Stimulated activated CD4-positive, alpha-beta T cell treated with anti-CD3 and anti-CD28 coated beads, Interleukin-1b, Interleukin-23, amount 100 ng/mL, for 48 hours (primary cell): ENCODE data around the gene CHN2.
"Not testable (repeated sequence)": the region's sequence is repeated elsewhere in the genome, so short reads cannot be mapped to it uniquely, and the experiment has no call there.

Source experiments
- DNase-seq: peaks from one replicate; pipeline ENCODE4 v3.0.0-alpha.2; 2020

CHN2 gene

DNA sequence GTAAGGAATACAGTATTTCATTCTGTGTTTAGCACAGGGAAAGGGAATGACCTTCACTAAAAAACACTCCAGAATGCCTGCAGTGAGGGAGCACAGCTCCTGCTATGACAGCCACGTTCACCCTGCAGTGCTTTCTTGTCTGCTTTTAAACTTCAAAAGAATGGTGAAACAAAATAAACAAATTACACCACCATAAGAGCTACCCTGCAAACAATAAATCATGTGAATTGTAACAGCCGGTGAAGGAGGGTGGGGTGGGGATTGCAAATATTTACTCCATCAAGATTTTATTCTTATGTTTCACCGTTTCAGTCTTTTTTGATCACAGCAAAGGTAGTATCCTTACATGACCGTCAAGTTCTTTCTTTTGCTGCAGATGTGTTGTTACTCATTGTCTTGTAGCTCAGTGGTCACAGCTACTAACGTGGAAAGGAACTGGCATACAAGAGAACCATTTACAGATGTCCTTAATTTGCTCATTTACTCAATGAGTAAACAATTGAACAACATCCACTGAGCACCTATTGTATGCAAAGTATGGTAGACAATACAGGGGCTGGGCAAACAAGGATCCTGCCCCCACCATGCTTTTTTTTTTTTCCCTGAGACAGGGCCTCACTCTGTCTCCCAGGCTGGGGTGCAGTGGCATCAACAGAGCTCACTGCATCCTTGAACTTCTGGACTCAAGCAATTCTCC lies 4.1 kb upstream of the CHN2 start:
- DNase-seq, result no peak

DNA sequence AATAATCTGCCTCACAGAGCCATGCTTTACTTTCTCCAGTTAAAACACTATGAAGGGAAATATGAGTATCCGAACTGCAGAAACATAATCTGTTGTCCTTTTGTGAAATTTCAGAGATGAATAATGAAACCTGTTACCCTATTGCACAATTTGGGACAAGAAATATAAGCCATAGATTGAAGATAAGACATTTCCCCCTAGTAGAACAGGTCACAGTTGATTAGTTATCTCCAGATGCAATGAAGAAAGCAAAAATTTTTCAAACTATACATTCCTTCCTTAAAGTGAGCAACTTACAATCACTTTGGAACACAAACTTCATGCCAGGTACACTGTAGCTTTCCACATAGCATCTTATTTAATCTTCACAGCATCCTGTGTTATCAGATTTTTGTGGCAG lies 2.3 kb upstream of the CHN2 start:
- no peak for DNase-seq

DNA sequence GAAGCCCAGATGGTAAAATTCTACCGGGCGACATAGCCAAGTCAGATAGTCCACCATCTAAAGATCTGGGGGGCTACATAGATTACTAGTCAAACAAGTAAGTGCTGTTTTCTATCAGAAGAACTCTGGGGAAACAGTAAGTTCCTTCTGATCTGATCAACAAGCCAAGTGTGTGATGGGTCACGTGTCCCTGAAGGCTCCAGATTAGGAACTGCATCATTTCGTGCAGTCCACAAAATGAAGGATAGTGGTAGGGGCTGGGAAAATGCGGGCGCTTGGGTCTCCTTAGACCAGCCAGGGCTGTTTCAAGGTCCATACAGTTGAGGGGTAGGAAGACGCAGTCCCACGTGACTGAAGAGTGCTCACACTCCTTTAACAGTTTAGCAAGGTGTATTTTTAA lies 1.8 kb upstream of the CHN2 start:
- DNase-seq, result no peak

DNA sequence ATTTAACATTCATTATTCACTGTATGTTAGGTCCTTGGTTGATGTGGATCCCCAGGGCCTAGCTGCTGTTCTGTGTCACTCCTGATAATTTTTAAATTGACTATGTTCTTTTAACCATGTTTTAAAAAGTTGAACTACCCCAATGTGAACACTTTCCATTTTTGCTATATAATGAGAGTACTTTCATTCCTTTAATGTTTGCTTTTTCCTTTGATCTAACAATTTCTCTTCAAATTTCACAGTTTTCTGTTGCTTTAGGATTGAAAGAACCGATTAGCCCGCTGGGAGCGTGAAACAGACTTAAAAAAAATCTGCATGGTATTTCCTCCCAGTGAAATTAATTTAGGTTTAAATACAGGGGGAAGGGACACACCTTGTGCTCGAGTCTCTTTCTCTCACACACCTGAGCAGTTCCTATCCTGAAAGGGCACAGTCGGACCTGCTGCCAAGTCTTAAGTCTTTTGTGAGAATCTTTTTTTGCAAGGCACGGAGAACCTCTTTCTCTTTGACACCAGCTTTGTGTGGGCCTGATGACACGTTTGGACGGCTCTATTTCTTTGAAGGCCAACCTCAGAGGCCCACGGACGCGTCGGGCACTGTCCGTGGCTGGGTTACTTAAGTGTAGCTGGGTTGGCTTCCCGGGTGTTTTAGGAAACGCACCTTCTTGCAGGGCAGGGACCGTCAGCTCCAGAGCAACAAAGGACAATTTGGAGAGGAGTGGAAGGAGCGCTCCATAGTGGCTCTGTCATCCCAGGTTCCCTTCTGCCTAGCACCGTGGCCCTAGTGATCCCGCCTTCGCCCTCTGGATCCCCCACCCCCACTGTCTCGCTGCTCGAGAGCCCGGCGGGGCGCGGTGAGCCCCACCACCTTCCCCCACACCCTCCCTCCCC lies 1.0 kb upstream of the CHN2 start:
- no peak for DNase-seq

DNA sequence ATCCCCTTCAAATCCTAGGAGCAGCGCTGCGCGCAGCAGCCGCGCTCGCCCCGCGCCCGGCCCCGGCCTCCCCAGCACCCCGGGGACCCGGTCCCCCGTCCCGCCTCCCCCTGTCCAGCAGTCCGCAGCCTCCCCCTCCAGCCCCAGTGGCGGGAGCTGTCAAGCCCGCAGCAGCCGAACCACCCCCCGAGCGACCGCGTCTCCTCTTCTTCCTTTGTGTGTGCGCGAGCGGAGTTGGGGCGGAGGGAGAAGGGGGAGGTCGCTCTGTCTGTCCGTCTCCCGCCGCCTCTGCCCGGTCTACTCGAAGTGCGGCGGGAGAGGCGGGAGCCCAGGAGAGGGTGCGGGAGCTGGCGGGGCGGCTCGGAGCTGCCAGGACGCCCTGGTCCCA lies 375 bp upstream of the CHN2 start:
- no peak for DNase-seq

DNA sequence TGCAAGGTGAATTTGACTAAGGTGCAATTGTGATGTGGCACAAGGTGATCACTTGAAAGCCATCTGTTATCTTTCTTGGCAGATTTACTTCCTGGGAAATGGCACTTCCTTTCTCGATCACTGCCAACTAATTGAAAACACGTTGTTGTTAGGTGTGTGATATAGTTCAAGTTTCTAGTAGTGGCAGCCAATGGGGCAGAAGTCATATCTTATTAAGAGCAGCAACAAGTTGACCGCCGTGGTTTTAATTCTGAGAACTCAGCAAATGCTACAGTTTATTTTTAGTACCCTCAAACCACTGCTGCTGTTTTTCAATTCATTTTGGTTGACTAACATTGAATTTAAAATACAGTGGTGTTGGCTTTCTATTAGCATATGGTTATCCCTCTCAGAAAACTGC lies 1.6 kb downstream of the CHN2 start:
- no peak for DNase-seq

DNA sequence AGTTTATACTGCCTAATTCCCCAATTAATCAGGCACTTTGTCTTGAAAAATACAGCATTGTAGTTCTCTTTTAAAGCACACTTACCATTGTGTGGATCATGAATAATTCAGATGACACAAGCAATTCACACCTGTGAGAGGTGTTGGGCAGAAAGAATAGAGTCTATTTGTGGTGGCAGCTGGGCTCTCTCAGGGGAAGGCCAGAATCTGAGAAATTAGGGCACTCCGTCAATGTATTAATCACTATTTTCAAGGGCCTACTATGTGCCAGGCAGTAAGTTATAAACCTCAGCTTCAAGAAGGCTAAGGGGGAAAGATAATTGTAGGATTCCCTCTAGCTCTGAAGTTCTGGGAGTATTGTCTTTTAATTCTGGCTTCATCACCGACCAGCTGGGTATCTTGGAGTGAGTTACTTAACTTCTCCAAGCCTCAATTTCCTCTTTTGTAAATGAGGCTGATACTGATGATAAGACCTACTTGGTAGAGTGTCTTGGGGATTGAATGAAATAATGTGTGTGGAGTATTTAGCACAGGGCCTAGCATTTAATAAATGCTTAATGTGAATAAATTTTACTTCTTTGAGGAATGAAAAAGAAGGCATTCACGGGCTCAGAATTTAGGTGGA lies 2.5 kb downstream of the CHN2 start:
- DNase-seq, result no peak

DNA sequence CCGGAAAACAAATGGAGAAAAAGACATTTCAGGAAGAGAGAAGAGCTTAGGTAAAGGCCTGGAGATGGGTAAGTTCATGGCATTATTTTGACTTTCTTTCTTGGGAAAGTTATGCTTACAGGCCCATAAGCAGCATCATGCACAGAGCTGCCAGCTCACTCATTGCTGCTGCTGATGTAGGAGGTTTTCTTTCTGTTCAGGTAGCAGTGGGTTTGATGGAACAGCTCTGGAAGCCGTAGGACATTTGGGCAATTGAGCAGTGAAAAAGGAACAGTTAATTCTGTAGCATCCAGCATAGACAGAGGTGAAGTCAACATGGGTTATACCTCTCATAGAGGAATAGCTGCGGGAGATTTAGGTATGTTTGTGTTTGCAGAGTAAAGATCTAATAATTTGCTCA lies 3.3 kb downstream of the CHN2 start:
- DNase-seq, result no peak

DNA sequence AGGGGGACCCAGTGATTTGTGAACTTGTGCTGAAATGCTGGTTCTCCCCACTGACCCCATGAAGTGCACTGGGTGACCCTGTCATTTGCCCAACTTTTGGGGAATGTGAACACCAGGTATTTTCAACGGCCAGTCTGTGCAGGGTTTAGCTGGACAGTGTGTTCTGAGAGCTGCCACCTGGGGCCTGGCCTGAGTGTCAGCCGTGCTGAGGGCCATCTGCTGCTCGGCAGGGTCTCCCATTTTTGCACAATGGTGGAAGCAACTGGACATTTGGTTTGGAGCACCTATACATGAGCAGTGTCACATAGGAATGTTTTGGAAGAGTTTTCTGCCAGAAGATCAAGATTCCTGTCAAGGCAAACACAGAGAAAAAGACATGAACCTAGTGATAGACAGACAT lies 5.2 kb downstream of the CHN2 start:
- no peak for DNase-seq

DNA sequence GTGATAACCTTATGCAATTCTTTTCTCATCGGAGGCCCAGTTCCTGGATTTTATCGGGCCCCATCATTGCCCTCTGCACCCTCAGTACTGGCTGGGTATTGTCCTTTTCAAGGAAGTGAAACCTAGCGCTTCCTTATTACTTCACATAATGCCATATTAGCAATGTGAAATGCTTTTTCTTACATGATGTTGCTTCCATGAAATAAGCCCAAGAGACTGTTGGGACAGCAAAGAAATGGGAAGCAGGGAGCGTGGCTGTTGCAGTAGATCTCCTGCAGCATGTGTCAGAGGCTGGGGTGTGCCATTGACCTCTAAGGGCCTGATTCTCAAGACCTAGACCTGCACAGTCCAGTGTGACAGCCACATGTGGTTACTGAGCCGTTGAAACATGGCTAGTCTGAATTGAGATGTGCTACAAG lies 8.1 kb downstream of the CHN2 start:
- no peak for DNase-seq

DNA sequence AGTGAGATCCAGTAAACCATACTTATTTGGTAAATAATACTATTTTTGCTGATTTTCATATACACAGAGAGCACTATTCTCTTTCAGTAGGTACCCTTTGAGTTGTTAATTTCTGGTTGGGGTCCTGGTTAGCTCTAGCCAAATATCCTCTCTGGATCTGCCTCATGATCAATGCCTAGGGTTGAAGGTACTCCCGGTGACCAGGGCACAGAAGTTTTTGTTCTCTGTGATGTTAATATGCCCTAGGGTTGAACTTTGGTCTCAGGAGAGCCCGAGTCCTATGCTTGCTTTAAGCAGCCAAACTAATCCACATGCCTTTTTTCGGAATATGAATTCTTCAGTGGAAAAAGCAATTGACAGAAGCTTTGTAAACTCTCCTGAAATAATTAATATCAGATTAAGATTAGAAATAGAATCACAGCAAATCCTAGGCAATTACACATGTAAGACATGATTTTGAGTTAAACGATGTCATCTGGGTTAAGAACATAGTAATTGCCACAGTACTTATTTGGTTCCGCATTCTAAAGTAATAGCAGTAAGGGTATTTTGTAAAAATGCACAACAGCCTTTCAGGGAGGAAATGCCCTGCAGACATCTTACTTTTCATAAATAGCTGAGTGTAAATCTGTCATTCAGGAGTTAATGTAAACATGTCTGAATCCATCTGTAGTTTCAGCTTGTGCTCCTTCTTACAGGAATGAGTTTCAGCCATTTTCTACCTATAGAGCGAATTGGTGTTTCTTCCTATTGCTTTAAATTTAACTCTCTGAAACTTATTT lies 10.1 kb downstream of the CHN2 start:
- DNase-seq, result no peak

DNA sequence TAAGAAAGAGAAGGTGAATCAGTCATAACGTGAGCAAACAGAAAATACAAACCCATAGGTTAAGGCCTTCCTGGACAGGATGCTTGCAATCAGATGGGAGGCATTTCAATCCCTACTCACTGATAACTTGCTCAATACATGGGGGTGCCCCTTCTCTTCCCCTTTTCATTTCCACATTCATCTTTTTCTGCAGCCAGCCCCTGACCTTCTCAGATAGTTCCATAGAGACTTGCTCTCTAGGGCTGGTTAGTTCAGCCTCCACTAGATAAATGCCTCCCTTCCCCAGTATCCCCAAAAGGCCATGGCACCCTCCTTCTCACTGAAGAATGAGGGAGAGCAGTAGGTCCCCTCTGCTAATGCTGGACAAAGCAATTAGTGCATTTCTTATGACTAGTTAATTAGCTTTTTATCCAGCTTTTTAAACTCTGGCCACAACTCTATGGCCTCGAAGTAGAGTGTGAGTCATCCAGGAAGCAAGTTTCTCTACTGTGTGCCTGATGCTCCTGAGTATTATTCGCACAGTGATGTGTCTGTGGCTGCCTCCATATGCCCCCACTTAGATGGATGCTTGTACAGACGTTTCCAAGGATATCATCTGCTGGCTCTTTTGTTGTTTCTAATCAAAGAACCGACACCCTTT lies 12.7 kb downstream of the CHN2 start:
- no peak for DNase-seq

DNA sequence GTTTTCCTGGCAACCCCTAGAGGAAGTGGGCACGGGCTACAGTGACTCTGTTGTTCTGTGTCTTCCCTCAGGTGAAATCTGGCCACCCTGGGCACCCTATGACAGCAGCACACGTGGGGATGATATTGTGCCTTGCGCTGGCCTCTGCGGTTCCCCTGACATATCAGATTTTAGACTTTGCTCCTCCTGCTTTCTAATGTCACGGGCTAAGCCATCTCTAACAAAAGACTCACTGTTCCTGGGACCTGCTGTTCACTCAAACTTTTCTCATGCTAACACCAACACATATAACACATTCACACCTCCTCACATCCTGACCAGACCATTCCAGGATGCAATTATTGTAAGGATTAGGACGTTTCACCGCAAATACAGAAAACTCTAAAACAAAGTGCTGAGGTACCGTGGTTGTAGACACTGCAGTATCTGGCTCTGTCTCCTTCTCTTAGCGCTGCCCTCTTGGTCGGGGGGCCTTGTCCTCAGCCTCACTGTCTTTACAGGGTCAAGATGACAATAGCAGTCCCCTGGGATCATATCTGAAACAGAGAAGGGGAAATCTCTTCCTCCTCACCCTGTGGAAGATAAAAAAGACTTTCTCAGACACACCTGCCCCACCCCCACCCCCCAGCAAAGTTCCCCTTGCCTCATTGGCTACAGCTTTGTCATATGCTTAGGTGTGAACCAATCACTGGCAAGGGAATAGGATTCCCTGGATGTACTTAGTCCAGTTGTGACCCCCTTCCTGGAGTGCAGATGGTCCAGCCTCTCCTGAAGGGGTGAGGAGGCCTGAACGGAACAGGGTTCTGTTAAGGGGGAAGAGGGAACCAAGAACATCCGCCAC lies 14.1 kb downstream of the CHN2 start:
- DNase-seq, result no peak

DNA sequence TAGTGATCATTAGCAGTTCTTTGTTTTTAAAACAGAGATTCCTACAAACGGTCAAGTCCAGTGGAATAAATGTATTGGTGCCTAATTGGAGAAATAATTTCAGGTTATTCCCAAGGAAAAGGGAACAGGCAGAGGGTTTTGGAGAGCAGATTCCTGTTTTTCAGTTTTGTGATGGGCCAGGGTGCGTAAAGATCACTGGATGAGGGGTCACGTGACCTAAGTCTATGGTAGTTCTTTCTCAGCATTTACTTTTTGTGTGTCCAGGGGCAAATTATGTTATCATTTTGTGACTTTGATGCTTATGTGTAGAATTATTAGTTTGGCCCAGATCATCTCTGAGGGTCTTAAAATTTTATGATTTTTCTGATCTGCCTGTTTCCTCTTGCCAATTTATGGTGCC lies 15.2 kb downstream of the CHN2 start:
- DNase-seq, result no peak

DNA sequence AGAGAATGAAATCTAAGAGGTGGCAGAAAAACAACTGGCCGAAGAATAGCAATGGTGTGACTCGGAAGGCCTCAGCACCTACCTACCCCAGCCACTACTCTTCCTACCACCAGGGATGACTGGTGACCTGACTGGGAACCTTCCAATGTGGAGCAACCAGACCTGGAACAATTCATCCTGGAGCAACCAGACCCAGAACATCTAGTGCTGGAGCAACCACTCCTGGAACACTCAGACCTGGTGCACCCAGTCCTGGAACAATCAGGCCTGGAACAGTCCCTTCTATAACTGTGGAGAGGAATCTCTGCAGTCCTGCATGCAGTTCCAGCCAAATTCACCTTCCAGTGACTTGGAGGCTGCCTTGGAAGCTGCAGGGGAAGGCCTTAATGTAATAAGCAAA lies 18.2 kb downstream of the CHN2 start:
- not testable (repeated sequence) for DNase-seq

DNA sequence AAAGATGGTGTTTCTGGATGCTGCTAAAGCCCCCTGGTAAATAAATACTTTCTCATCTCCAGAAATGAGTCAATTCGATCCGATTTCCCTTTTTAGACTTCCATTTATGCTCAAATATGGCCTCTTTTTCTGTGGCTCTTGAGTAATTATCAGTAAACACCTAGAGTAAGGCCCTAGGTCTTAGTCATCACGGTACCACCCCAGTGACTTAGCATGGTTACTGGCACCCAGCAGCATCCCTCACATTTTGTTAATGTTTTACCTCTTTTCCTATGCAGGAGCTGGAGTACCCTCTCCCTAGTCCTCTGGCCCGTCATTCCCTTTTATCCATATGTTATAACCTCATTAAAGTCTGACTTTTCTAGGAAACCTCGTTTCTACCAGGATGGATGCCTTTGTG lies 19.5 kb downstream of the CHN2 start:
- no peak for DNase-seq

DNA sequence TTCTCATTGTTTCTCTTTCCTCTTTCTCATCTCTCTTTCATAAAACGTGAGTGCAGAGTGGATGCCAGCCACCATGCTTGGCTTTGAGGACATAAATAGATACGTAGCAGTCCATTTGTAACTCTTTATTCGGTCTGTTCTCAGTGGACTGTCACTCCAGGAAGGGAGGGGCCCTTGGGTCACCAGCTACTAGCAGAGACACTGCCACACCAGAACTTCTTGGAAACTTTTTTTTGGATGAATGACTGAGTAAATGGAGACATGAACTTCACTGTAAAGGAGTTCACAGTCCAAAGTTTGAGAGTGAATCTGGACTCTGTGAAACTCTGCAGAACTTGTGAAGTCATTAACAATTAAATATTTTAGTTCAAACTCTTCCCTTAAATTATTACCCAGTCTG lies 20.2 kb downstream of the CHN2 start:
- no peak for DNase-seq

DNA sequence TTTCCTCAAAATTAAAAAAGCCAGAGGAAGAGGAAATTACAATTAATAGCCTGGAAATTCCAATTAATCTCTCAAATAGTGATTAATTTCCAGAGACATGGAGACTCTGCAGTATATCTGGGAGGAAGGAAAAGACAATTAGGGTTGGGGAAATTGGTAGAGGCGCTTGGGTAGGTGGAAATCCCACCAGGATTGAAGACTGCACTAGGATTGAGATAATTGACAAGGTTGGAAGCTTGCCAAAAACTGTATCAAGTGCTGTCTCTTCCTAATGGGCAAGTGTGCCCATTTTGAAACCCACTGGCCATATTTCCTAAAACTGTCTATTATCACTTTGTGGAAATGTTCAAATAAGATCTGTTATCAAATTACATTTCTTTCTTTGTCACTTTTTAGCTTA lies 21.6 kb downstream of the CHN2 start:
- no peak for DNase-seq

DNA sequence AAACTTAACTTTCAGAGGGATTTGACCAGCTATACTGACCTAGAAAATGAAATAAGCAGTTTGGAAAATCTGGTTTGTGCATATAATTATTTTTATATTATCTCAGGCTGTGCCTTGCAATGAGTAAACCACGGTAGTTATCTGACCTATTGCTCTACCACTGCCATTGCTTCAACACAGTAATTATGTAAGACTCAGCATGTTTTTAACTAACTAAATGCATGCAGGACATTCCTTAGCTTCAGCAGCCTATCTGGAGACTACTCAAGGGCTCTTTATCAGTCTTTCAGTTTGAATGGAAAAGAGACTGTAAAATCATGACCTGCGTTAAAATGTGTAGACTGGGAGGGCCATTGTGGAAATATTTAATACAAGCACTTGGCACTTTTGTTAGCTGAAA lies 22.5 kb downstream of the CHN2 start:
- DNase-seq, result no peak

DNA sequence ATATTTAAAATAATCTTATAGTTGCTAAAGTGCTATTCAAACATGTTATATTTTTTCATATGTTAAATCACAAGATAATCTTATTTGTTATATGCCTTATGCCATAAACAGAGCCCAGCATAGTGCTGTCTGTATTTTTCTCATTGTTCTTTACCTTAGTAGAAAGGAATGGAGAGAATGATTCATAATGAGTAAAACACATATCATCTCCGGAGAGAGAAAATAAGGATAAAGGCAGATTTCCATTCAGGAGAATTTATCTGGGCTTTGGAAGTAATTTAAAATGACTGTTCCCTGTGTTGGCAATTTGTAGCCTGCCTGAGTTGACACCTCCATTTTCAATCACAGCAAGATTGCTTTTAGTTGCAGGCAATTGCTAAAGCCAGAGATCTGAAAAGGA lies 30.2 kb downstream of the CHN2 start:
- DNase-seq, result no peak

DNA sequence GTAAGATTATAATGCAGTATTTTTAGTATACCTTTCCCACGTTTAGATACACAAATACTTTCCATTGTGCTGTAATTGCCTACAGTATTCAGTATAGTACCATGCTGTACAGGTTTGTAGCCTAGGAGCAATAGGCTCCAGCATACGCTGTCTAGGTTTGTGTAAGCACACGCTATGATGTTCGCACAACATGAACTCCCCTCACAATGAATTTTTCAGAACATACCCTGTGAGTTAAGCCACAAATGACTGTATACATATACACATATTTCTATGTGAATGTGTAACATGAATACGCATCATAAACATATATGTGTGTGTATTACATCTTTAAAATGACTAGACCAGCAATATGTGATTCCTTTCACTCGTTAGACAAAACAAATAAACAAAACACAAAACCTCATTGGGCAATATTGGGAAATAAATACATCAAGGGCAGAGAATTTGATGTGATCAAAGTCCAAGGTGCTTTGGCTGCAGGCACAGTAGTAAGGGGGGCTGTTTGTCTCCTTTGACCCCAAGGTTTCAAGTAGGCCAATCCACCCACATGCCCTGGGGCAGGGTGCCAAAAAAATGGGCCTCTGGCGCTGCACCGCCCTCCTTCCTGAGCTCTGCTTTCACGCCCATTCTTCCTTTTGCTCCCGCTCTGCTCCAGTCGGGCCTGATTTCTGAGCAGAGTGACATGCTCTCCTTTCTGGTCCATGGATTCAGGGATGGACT lies 33.9 kb downstream of the CHN2 start:
- no peak for DNase-seq
